C4-2B (cell line): Measurements from ENCODE around the gene C5orf46.

Experiments used
- H3K27ac ChIP-seq: fragments of 450-650 bp; 2 replicates; pipeline ENCODE4 v1.5.1; 2017
- CTCF ChIP-seq: fragments of 450-650 bp; conservative IDR thresholded peaks from 2 replicates; pipeline ENCODE4 v1.5.1; 2017; ENCODE audit warnings: mild to moderate bottlenecking
- ZFX ChIP-seq: fragments of 450-650 bp; IDR thresholded peaks from 2 replicates; pipeline ENCODE4 v1.6.1; 2017

Gene C5orf46

GRCh38 chr5:147892696-147893296, 13.5 kb downstream of the C5orf46 start:
- H3K27ac ChIP-seq, result peak overlapping the region; percentile 50
- TF ChIP-seq ZFX (no peak), CTCF (no peak)

GRCh38 chr5:147887930-147888329, 18.4 kb downstream of the C5orf46 start:
- no peak for TF ChIP-seq ZFX
- no peak for TF ChIP-seq CTCF
- H3K27ac ChIP-seq, result no peak overlapping the region

GRCh38 chr5:147887026-147887627, 19.2 kb downstream of the C5orf46 start:
- no peak overlapping the region for H3K27ac ChIP-seq

GRCh38 chr5:147882586-147883313, 23.6 kb downstream of the C5orf46 start:
- H3K27ac ChIP-seq, result no peak overlapping the region
- TF ChIP-seq ZFX, result no peak
- no peak for TF ChIP-seq CTCF

More at GRCh38 chr5:147887026-147887627, 19.2 kb downstream of the C5orf46 start:
- TF ChIP-seq CTCF (peak; percentile 86), ZFX (no peak)

GRCh38 chr5:147880487-147880886, 25.9 kb downstream of the C5orf46 start:
- TF ChIP-seq CTCF, result no peak
- no peak for TF ChIP-seq ZFX

GRCh38 chr5:147879784-147880183, 26.6 kb downstream of the C5orf46 start:
- TF ChIP-seq ZFX (no peak), CTCF (0 out of 2 replicates have a peak, but pooled peaks have one; percentile 11)
- H3K27ac ChIP-seq, result no peak overlapping the region

More at GRCh38 chr5:147880487-147880886, 25.9 kb downstream of the C5orf46 start:
- no peak overlapping the region for H3K27ac ChIP-seq

GRCh38 chr5:147878066-147878759, 28.1 kb downstream of the C5orf46 start, which contains the start of gene SCGB3A2:
Gene SCGB3A2 (plus strand): TSS chr5:147878711. CDS start chr5:147878804, 93 bp downstream.
- TF ChIP-seq ZFX (no peak), CTCF (no peak)
- no peak within 1 kb of the TSS for H3K27ac ChIP-seq
